GM18868 (cell line): ENCODE results near the gene GARIN5A.
A peak's percentile ranks its signal among the peaks of the same experiment; 100 is the strongest.

Experiments
- ATAC-seq: cut with Tn5 transposase; IDR thresholded peaks from one replicate; pipeline ENCODE4 v1.9.1; 2021; ENCODE audit warnings: mild to moderate bottlenecking, moderate library complexity; ENCODE audit not compliant: unreplicated experiment

Gene GARIN5A

GRCh38 chr19:50476224-50476906, at the start of gene GARIN5A, which contains the start of gene EMC10:
GARIN5A (minus strand) TSS chr19:50476848; CDS start chr19:50476388, 460 bp downstream.
EMC10 (plus strand) TSS chr19:50476507; CDS start chr19:50476545, 38 bp downstream.
- ATAC-seq = peak; percentile 78

GRCh38 chr19:50522881-50523280, 46.2 kb upstream of the GARIN5A start:
- no peak for ATAC-seq

- ATAC-seq = no peak
Measured at GRCh38 chr19:50520822-50521465, 44.3 kb upstream of the GARIN5A start.

GRCh38 chr19:50519006-50519575, 42.4 kb upstream of the GARIN5A start:
- ATAC-seq = no peak

GRCh38 chr19:50518091-50519005, 41.7 kb upstream of the GARIN5A start:
- ATAC-seq = no peak

GRCh38 chr19:50517704-50518075, 41.0 kb upstream of the GARIN5A start:
- ATAC-seq = no peak

GRCh38 chr19:50516964-50517703, 40.5 kb upstream of the GARIN5A start:
- ATAC-seq = no peak

GRCh38 chr19:50516456-50516855, 39.8 kb upstream of the GARIN5A start:
- no peak for ATAC-seq

- ATAC-seq = no peak
Measured at GRCh38 chr19:50515168-50515561, 38.5 kb upstream of the GARIN5A start.

- ATAC-seq = no peak
Measured at GRCh38 chr19:50514346-50515167, 37.9 kb upstream of the GARIN5A start.

GRCh38 chr19:50513746-50514345, 37.2 kb upstream of the GARIN5A start, which contains the start of gene ASPDH:
ASPDH (minus strand) TSS chr19:50513913; CDS start chr19:50513823, 90 bp downstream.
- no peak for ATAC-seq

GRCh38 chr19:50512999-50513745, 36.5 kb upstream of the GARIN5A start:
- no peak for ATAC-seq

GRCh38 chr19:50512112-50512998, 35.7 kb upstream of the GARIN5A start:
- no peak for ATAC-seq

- peak; percentile 81 for ATAC-seq
Measured at GRCh38 chr19:50511069-50511822, 34.6 kb upstream of the GARIN5A start, which contains the start of gene JOSD2. JOSD2 (minus strand) TSS chr19:50511191; CDS start chr19:50510431, 760 bp downstream.

GRCh38 chr19:50510700-50511068, 34.0 kb upstream of the GARIN5A start:
- peak; percentile 29 for ATAC-seq

- ATAC-seq = no peak
Measured at GRCh38 chr19:50510121-50510670, 33.5 kb upstream of the GARIN5A start.
